K562 (cell line): ENCODE measurements around the gene TMEM215. TPM values are rescaled to one million over a fixed set of nuclear protein-coding genes. Genes with fewer than 3 reads are reported as not detected.

Experiments
- ATAC-seq: fragments of 200-7000 bp; cut with Tn5 transposase; 3 replicates; pipeline ENCODE4 v1.9.1; 2020; ENCODE audit warnings: moderate library complexity
- BruUV-seq: library from RNA; stranded (reverse); fragments of 400-500 nt; replicated peaks from 2 replicates; lab custom pipeline; 2021; lab: Mats Ljungman, UMichigan
- CTCF ChIA-PET: fragments of 300-600 bp; formaldehyde crosslinking; extraction: SDS; loops from one replicate; lab custom pipeline; 2021; ENCODE audit warnings: low intra/inter-chr PET ratio; lab: Yijun Ruan, JAX
- POLR2A ChIA-PET: fragments of 300-600, 350-650 bp; sonication (Branson Sonifier 250); formaldehyde crosslinking; extraction: SDS; loops from one replicate; lab custom pipeline; 2021; ENCODE audit warnings: antibody characterized with exemption, inconsistent platforms; lab: Yijun Ruan, JAX
- DNase-seq, 4 experiments: peaks; one replicate each; pipeline versions ENCODE4 v3.0.0 to v3.0.0-alpha.2; 2011 to 2018; ENCODE audit warnings: low spot score in 3 of 4, mixed read lengths in 3 of 4; ENCODE audit errors: extremely low read depth in 1 of 4
- FAIRE-seq: peaks from 2 replicates; lab custom pipeline; 2011; peaks lifted over from hg19 to GRCh38; lab: Jason Lieb, UNC
- H2AFZ ChIP-seq: 2 replicates; pipeline ENCODE4 v1.6.0; 2011; ENCODE audit warnings: low read depth, low read length, control low read depth, inconsistent platforms
- H3K27ac ChIP-seq: fragments of 200-600 bp; 3 replicates; pipeline ENCODE4 v1.8.0; 2011; ENCODE audit warnings: low read depth, mild to moderate bottlenecking, control low read depth, inconsistent platforms, low read length, moderate library complexity, mixed read lengths; ENCODE audit errors: extremely low read depth
- H3K27me3 ChIP-seq, 2 experiments: fragments of 300-600 bp in 1 of 2; 2 replicates in 1 of 2; 3 replicates in 1 of 2; pipeline versions ENCODE4 v1.6.0 to v1.8.0; 2011; ENCODE audit warnings: inconsistent platforms in 2 of 2, low read length in 2 of 2, mild to moderate bottlenecking in 1 of 2, mixed read lengths in 1 of 2, moderate library complexity in 1 of 2; ENCODE audit not compliant: control insufficient read depth in 2 of 2, insufficient read depth in 2 of 2
- H3K36me3 ChIP-seq: fragments of 300-600 bp; 3 replicates; pipeline ENCODE4 v1.8.0; 2011; ENCODE audit warnings: mild to moderate bottlenecking, low read length, inconsistent platforms; ENCODE audit not compliant: control insufficient read depth, insufficient read depth
- H3K4me1 ChIP-seq, 2 experiments: fragments of 200-600 bp in 1 of 2; replicated peaks in 1 of 2; 2 replicates in 1 of 2; 3 replicates in 1 of 2; pipeline versions ENCODE4 v1.5.1 to v1.8.0; 2011; ENCODE audit warnings: inconsistent platforms in 2 of 2, low read length in 2 of 2, mild to moderate bottlenecking in 1 of 2, mixed read lengths in 1 of 2, moderate library complexity in 1 of 2; ENCODE audit not compliant: control insufficient read depth in 2 of 2, insufficient read depth in 2 of 2
- H3K4me2 ChIP-seq: 2 replicates; pipeline ENCODE4 v1.6.1; 2011; ENCODE audit warnings: low read length, control low read depth, inconsistent platforms, mixed read lengths; ENCODE audit not compliant: insufficient read depth
- H3K4me3 ChIP-seq: fragments of 200-600 bp; sonication (generic), shearing (Covaris generic); 2 replicates; pipeline ENCODE4 v1.5.1; 2016; ENCODE audit warnings: control low read depth, inconsistent platforms
- H3K79me2 ChIP-seq: fragments of 200-600 bp; 3 replicates; pipeline ENCODE4 v1.8.0; 2011; ENCODE audit warnings: low read length, inconsistent platforms; ENCODE audit not compliant: control insufficient read depth, insufficient read depth
- H3K9ac ChIP-seq, 2 experiments: 2 replicates each; pipeline versions ENCODE4 v1.6.0 to v1.6.1; 2011; ENCODE audit warnings: low read depth in 2 of 2, low read length in 2 of 2, control low read depth in 1 of 2, inconsistent platforms in 1 of 2, mild to moderate bottlenecking in 1 of 2, mixed read lengths in 1 of 2; ENCODE audit not compliant: insufficient read depth in 1 of 2
- H3K9me1 ChIP-seq: one replicate; pipeline ENCODE4 v1.6.0; 2011; ENCODE audit warnings: inconsistent platforms, mild to moderate bottlenecking, low read length, moderate library complexity; ENCODE audit not compliant: control insufficient read depth, insufficient read depth
- H3K9me3 ChIP-seq: replicated peaks from 2 replicates; pipeline ENCODE4 v1.5.1; 2011; ENCODE audit warnings: low read depth, low read length, inconsistent platforms; ENCODE audit not compliant: control insufficient read depth, insufficient read depth
- H4K20me1 ChIP-seq: replicated peaks from 2 replicates; pipeline ENCODE4 v1.6.1; 2011; ENCODE audit warnings: low read length, inconsistent platforms, mixed read lengths; ENCODE audit not compliant: control insufficient read depth, insufficient read depth
- FOXA1 ChIP-seq: fragments of 450-650 bp; IDR thresholded peaks from 2 replicates; pipeline ENCODE4 v1.6.1; 2016; ENCODE audit warnings: mild to moderate bottlenecking, borderline replicate concordance
- GABPA ChIP-seq: fragments of 200-800 bp; sonication (Bioruptor generic); conservative IDR thresholded peaks from 2 replicates; pipeline ENCODE4 v1.6.1; 2016; ENCODE audit warnings: low read depth, missing genetic modification characterization, missing compliant biosample characterization
- GMEB1 ChIP-seq: fragments of 250-450 bp; sonication (Bioruptor Pico); IDR thresholded peaks from 2 replicates; pipeline ENCODE4 v1.4.0; 2020; ENCODE audit warnings: mild to moderate bottlenecking
- MAFG ChIP-seq: fragments of 450-650 bp; conservative IDR thresholded peaks from 2 replicates; pipeline ENCODE4 v1.6.1; 2016; ENCODE audit warnings: missing genetic modification characterization, missing compliant biosample characterization
- MCM5 ChIP-seq: fragments of 450-650 bp; IDR thresholded peaks from 2 replicates; pipeline ENCODE4 v1.6.1; 2016; ENCODE audit warnings: low read depth
- RFX5 ChIP-seq: IDR thresholded peaks from 2 replicates; pipeline ENCODE4 v1.6.1; 2011; ENCODE audit warnings: low read depth, mild to moderate bottlenecking, improper control_type of control experiment, low read length
- TARDBP ChIP-seq: fragments of 450-650 bp; IDR thresholded peaks from 2 replicates; pipeline ENCODE4 v1.6.1; 2016
- ZBTB34 ChIP-seq: fragments of 250-450 bp; sonication (Bioruptor Pico); IDR thresholded peaks from 2 replicates; pipeline ENCODE4 v1.8.0; 2021; ENCODE audit warnings: mild to moderate bottlenecking, moderate library complexity
- ZNF184 ChIP-seq: sonication (generic); formaldehyde crosslinking; IDR thresholded peaks from 2 replicates; pipeline ENCODE4 v1.5.0; 2020; ENCODE audit warnings: missing genetic modification reagents
- ZNF23 ChIP-seq: fragments of 250-450 bp; sonication (Bioruptor Pico); IDR thresholded peaks from 2 replicates; pipeline ENCODE4 v1.4.0; 2020; ENCODE audit warnings: mild to moderate bottlenecking
- ZNF445 ChIP-seq: fragments of 250-450 bp; sonication (Bioruptor Pico); IDR thresholded peaks from 2 replicates; pipeline ENCODE4 v1.4.0; 2020; ENCODE audit warnings: low read depth, mild to moderate bottlenecking, moderate library complexity
- ZSCAN29 ChIP-seq: fragments of 450-650 bp; IDR thresholded peaks from 2 replicates; pipeline ENCODE4 v1.6.1; 2017
- WGBS: fragments of 100-300 bp; shearing (Covaris generic); methylation state at CpG from one replicate; pipeline ENCODE4 v1.1.6; 2016; ENCODE audit warnings: low coverage, mixed read lengths; ENCODE audit not compliant: insufficient coverage; ENCODE audit errors: missing lambda C conversion rate; 5-methylcytosine and 5-hydroxymethylcytosine counted together
- in situ Hi-C: fragments of 300-500 bp; cut with MboI; formaldehyde crosslinking; loops from 4 replicates; pipeline ENCODE4 v1.15.0; 2018; ENCODE audit warnings: inconsistent platforms, mixed read lengths
- intact Hi-C: fragments of 100-400 bp; cut with micrococcal nuclease; formaldehyde crosslinking; loops from 2 replicates; pipeline ENCODE4 v1.14.2; 2022
- polyA plus RNA-seq, 8 experiments: library from polyadenylated mRNA; depleted of rRNA in 4 of 8; stranded (reverse) in 5 of 8; unstranded in 3 of 8; fragments of >200 nt; fragmentation: Nextera tagmentation in 2 of 8; fragmentation: Illumina TruSeq in 1 of 8; extraction: Ambion mirVana in 2 of 8; extraction: Trizol in 1 of 8; gene quantifications; 2 replicates each; pipeline versions ENCODE4 v1.2.1 to v1.2.3, GENCODE V29; 2011 to 2014; ENCODE audit warnings: inconsistent platforms in 1 of 8, missing spikeins in 1 of 8
- total RNA-seq, 7 experiments: library from RNA; depleted of rRNA in 6 of 7; stranded (reverse); fragments of >200 nt in 6 of 7; fragmentation: Illumina TruSeq in 2 of 7; extraction: Trizol in 2 of 7; gene quantifications; 2 replicates each; pipeline versions ENCODE4 v1.2.1 to v1.2.3, GENCODE V29; 2011 to 2021; ENCODE audit warnings: low replicate concordance in 1 of 7
- TF ChIP-seq, protein P1 (sequence below), 2 experiments: fragments of 450-650 bp; conservative IDR thresholded peaks; 2 replicates each; pipeline ENCODE4 v1.6.1; 2017; ENCODE audit warnings: mild to moderate bottlenecking in 2 of 2, moderate library complexity in 2 of 2
- TF ChIP-seq, protein P2 (sequence below): sonication (generic); formaldehyde crosslinking; IDR thresholded peaks from 2 replicates; pipeline ENCODE4 v1.9.0; 2022; ENCODE audit warnings: mild to moderate bottlenecking, missing genetic modification reagents
- TF ChIP-seq, protein P3 (sequence below): IDR thresholded peaks from 2 replicates; pipeline ENCODE4 v1.6.1; 2014; ENCODE audit warnings: antibody characterized with exemption

Gene TMEM215
- total and polyA plus RNA-seq, 9 of the 15 experiments (the other 6 are each of a cell fraction or from before 2014, with no cell fraction given) = not detected

DNA sequence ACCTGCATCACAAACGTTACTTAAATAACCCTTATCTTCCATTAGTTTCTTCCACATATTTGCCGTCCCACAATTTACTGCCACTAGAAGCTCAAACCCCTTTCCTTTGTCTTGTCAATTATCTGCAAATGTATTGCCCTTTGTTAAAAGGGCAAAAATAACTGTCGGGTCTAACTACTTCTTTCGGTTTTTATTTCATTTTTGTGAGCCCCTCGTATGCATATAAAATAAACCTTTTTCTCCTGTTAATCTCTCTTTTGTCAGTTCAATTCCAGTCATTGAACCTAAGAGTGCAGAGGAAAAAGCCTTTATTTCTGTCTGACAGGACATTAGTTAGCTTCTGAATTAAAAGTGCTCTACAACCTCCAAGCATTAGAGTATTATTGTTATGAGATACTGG lies 45.5 kb downstream of the TMEM215 start (continued):
- no peak for TF ChIP-seq ZNF23 (CRISPR knock-in tag)
- TF ChIP-seq ZBTB34 (CRISPR knock-in tag) = no peak
- no peak for TF ChIP-seq TARDBP
- no peak for TF ChIP-seq MCM5
- no peak for TF ChIP-seq ZNF184 (CRISPR knock-in tag)
- TF ChIP-seq, all 486 proteins: peak for 0

DNA sequence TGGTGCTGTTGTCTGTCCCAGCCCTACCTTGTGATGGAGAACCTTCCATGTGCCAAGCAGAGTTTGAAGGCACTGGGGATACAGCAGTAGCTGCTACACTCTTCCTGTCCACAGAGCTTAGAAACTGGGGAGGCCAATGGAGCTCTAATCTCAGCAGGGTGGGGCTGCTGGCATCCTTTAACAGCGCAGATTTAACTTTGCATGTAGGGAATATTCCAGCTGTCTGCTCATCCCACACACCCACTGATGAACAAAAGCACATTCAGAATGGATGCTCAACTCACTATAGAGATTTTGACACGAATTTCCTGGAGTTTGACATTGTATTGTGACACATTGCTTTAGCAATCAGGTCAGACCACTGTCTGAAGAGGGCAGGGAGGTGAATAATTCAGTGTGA lies 49.0 kb downstream of the TMEM215 start:
- Histone ChIP-seq H3K4me2 (no peak overlapping the region), H3K4me3 (no peak overlapping the region), H3K36me3 (no peaks in the 10 kb centered on the region), H3K9me1 (no peaks in the 10 kb centered on the region), H3K4me1 (no peaks in the 10 kb centered on the region), H3K9me3 (no peaks in the 10 kb centered on the region), H3K27ac (no peak overlapping the region), H4K20me1 (no peaks in the 10 kb centered on the region), H2AFZ (no peak overlapping the region), H3K79me2 (no peaks in the 10 kb centered on the region), H3K9ac (no peak overlapping the region), H3K27me3 (no peaks in the 10 kb centered on the region; a peak in 3 of 5 replicates)
- DNase-seq (no peak), ATAC-seq (no peak), FAIRE-seq (no peak)
- in situ Hi-C loops (no loop called here), intact Hi-C loops (loop anchor here (10.0 kb wide), 1 partner anchor 132 kb away; no protein-coding TSS in a partner anchor)
- POLR2A ChIA-PET = interaction anchor here (0.7 to 1.2 kb wide), 2 partner anchors 12 to 460 kb away, joined by 3 read pairs; no protein-coding TSS in a partner anchor
- CTCF ChIA-PET = no interaction called here
- no TSS peak for BruUV-seq
- WGBS = 0% methylated on average over 2 of the region's 2 CpGs
- TF ChIP-seq, protein P1, sequence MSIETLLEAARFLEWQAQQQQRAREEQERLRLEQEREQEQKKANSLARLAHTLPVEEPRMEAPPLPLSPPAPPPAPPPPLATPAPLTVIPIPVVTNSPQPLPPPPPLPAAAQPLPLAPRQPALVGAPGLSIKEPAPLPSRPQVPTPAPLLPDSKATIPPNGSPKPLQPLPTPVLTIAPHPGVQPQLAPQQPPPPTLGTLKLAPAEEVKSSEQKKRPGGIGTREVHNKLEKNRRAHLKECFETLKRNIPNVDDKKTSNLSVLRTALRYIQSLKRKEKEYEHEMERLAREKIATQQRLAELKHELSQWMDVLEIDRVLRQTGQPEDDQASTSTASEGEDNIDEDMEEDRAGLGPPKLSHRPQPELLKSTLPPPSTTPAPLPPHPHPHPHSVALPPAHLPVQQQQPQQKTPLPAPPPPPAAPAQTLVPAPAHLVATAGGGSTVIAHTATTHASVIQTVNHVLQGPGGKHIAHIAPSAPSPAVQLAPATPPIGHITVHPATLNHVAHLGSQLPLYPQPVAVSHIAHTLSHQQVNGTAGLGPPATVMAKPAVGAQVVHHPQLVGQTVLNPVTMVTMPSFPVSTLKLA (conservative IDR thresholded peaks at IDR 0.05) = no peak
- TF ChIP-seq MAFG (no peak), ZSCAN29 (no peak), FOXA1 (no peak), RFX5 (no peak), ZNF445 (no peak), GMEB1 (no peak), GABPA (tag) (no peak)
- TF ChIP-seq, protein P2, sequence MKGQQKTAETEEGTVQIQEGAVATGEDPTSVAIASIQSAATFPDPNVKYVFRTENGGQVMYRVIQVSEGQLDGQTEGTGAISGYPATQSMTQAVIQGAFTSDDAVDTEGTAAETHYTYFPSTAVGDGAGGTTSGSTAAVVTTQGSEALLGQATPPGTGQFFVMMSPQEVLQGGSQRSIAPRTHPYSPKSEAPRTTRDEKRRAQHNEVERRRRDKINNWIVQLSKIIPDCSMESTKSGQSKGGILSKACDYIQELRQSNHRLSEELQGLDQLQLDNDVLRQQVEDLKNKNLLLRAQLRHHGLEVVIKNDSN (CRISPR knock-in tag) = no peak
- TF ChIP-seq, protein P3, sequence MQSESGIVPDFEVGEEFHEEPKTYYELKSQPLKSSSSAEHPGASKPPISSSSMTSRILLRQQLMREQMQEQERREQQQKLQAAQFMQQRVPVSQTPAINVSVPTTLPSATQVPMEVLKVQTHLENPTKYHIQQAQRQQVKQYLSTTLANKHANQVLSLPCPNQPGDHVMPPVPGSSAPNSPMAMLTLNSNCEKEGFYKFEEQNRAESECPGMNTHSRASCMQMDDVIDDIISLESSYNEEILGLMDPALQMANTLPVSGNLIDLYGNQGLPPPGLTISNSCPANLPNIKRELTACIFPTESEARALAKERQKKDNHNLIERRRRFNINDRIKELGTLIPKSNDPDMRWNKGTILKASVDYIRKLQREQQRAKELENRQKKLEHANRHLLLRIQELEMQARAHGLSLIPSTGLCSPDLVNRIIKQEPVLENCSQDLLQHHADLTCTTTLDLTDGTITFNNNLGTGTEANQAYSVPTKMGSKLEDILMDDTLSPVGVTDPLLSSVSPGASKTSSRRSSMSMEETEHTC = no peak
